SH-SY5Y (cell line): ENCODE results near the gene MINDY1.

Experiments
- GATA2 ChIP-seq: IDR thresholded peaks from 2 replicates; pipeline ENCODE4 v1.6.1; 2011; ENCODE audit warnings: mild to moderate bottlenecking, low read depth, low read length
- GATA3 ChIP-seq: IDR thresholded peaks from 2 replicates; pipeline ENCODE4 v1.6.1; 2011; ENCODE audit warnings: low read depth, mild to moderate bottlenecking, low read length, moderate library complexity

- TF ChIP-seq GATA3 (no peak), GATA2 (no peak)
Observed at GRCh38 chr1:151026460-151026859, 19.8 kb upstream of the MINDY1 start.
